GM13977 (cell line): ENCODE data around the gene CDH4.

Experiments
- DNase-seq: peaks from one replicate; pipeline ENCODE4 v3.0.0; 2012; ENCODE audit warnings: low spot score
- CTCF ChIP-seq: IDR thresholded peaks from 2 replicates; pipeline ENCODE4 v1.5.1; 2012; ENCODE audit warnings: mild to moderate bottlenecking, control low read depth; ENCODE audit not compliant: insufficient read depth; ENCODE audit errors: extremely low read depth, missing control alignments
- in situ Hi-C: fragments of 300-500 bp; cut with MboI; formaldehyde crosslinking; loops from one replicate; pipeline ENCODE4 v1.12.0; 2022; ENCODE audit warnings: low sequenced_read_pairs, low pct_unique_long_range_greater_than_20kb, mixed read lengths, inconsistent platforms; ENCODE audit not compliant: unreplicated experiment

The CDH4 gene

GRCh38 chr20:61434341-61434781, 182.3 kb downstream of the CDH4 start:
- DNase-seq: no peak
- in situ Hi-C loops: no loop called here

GRCh38 chr20:61435184-61435822, 183.2 kb downstream of the CDH4 start:
- TF ChIP-seq CTCF: no peak
- no peak for DNase-seq
- in situ Hi-C loops: no loop called here

More at GRCh38 chr20:61434341-61434781, 182.3 kb downstream of the CDH4 start:
- TF ChIP-seq CTCF: no peak

DNA sequence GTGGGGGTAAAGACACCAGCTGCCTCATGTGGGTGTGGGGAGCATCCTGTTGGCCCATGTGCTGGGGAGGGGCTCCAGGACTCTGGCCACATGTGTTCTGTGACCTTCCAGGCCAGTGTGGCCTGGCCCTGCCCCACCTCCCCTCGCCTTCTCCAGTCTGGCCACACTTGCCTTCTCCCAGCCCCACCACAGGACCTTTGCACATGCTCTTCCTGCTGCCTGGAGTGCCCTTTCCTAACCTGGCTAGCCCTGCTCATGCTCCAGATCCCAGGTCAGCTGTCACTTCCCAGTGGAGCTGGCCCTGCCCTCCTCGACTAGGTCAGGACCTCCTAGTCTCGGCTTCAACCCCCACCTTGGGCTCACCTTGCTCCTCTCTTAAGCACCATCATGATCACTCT, 183.8 kb downstream of the CDH4 start:
- no peak for DNase-seq
- TF ChIP-seq CTCF: no peak
- in situ Hi-C loops: no loop called here

DNA sequence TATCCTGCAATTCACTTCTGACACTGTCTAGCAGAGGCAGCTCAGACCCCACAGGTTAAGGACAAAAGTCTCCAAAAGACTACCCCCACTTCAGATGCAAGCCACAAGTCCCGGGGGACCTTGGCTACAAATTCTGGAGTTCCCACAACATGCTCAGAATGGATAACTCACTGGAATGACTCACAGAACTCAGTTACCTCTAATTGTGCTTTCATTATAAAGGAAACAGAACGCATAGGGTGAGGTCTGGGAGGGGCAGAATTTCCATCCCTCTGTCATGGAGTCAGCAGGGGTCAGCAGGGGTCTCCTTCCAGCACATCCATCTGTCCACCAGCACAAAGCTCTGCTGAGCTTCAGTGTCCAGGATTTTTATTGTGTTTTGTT, 184.2 kb downstream of the CDH4 start:
- no peak for TF ChIP-seq CTCF
- in situ Hi-C loops: no loop called here
- DNase-seq: no peak

- no peak for TF ChIP-seq CTCF
- in situ Hi-C loops: no loop called here
- no peak for DNase-seq
Measured at GRCh38 chr20:61436667-61437279, 184.7 kb downstream of the CDH4 start.

GRCh38 chr20:61437280-61438206, 185.5 kb downstream of the CDH4 start:
- in situ Hi-C loops: no loop called here
- no peak for TF ChIP-seq CTCF
- no peak for DNase-seq
